Measurements from ENCODE around the gene FBXO4. TPM values are rescaled to one million over a fixed set of nuclear protein-coding genes. Genes with fewer than 3 reads are reported as not detected.
"Not testable (repeated sequence)": the region's sequence is repeated elsewhere in the genome, so short reads cannot be mapped to it uniquely, and the experiment has no call there.

The FBXO4 gene
- polyA plus RNA-seq, 3 donors: 12.7 to 15.9 (median 15.2) TPM

DNA sequence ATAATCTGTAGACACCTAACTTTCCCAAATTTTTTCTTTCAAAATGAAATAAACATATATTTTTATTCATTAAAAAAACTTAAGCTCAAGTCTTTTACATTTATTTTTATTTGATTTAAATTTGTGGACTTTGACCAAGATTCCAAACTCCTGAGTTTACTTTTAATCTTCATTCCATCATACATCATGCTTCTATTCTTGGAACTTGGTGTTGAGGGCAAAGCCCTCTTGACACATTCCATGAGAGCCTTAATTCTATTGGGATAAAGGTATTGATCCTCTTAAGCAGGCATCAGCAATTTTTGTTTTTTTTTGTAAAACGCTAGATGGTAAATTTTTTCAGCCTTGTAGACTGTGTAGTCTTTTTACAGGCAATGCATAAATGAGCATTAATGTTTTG lies 53.6 kb downstream of the FBXO4 start:
- DNase-seq (ENCODE audit: low read depth in 3 of 3, low spot score in 2 of 3): no peak

DNA sequence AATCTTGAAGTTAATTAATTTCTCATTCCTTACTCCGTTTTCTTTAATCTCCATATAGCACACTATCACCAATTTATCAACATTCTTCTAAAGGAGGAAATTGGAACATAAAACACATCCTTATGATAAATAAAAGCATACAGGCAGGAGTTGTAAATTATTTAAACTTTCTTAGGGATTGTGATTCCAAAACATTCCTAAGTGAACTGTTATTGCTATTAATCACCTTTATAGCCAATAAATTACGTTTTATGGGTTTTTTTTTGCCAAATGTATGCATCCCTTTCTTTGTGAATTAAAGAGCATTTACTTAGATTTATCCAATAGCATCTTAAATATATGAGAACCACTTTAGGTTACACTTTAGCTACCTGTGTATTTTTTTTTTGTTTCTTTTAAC lies 55.3 kb downstream of the FBXO4 start:
- DNase-seq (ENCODE audit: low read depth in 3 of 3, low spot score in 2 of 3): peak in 2 of 3 donors; percentile 31 to 33

DNA sequence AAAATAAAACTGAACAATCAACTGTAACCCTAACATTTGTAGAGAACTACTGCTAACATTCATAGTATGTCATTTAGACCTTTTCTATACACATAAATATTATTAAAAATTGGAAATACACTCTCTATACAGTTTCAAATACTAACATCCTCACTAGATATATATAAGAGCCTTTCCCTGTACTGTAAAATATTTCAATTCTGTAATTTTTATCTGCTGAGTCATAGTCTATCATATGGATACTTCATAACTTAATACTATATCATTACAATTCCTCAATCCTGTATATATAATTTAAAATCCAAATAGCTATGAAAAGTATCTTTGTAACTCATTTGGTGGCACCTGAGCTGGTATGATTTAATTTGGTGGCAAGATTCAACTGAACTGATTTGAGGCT lies 55.8 kb downstream of the FBXO4 start:
- no peak for DNase-seq (ENCODE audit: low read depth in 3 of 3, low spot score in 2 of 3)

DNA sequence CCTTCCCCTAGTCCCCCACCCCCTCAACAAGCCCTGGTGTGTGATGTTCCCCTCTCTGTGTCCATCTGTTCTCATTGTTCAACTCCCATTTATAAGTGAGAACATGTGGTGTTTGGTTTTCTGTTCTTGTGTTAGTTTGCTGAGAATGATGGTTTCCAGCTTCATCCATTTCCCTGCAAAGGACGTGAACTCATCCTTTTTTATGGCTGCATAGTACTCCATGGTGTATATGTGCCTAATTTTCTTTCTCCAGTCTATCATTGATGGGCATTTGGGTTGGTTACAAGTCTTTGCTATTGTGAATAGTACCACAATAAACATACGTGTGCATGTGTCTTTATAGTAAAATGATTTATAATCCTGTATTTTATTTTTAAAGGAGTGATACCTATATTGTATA lies 57.8 kb downstream of the FBXO4 start:
- DNase-seq (ENCODE audit: low read depth in 3 of 3, low spot score in 2 of 3): not testable (repeated sequence)

DNA sequence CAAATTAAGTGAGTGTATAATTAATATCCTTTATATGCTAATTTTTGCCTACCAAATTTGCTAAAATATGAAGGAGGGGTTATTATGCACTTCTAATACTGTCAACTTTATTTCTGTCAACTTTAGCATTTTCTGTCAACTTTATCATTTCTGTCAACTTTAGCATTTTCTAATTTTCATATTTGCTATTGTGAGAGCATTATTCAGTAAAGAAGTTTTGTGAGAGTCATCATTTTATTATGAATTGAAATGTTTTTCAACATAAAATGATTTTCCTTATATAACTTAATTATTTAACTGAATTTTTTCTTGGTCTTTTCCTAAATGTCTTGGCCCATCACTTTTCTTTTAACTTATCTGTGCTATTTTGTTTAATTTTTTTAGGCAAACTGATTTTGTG lies 58.2 kb downstream of the FBXO4 start:
- no peak for DNase-seq (ENCODE audit: low read depth in 3 of 3, low spot score in 2 of 3)

DNA sequence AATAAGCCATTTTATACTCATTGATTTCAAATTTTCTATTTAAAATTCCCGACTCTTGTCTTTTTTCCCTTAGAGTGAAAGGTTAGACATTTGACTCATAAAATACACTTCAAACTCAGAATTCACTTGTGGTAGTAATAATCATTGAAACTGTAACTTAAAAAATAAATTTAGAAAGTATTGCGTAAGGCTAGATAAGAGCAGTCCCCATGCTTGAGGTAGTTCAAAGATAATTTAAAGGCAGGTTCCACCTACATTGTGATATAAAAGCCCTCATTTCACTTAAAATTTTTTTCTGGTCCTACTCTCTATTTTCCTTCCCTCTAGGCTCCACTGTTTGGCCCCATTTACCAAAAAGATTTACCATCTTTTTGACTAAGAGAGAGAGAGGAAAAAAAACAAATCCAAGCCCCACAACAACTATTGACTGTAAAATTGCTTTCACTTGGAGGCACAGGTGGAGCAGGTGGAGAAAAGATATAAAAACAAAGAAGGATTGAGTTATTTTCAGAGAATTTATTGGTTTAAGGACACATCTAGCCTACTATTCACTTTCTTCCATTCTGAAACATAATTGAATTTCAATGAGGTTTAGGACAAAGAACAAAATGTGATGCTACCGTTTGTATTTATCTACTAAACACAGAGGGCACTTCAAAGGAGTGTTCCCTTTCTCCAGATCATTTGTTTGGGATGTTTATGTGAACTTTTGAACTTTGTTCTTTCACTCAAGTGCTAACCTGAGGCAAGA lies 61.0 kb downstream of the FBXO4 start:
- no peak for DNase-seq (ENCODE audit: low read depth in 3 of 3, low spot score in 2 of 3)

Other genes with a start within 250 kb of the FBXO4 start
- gene OXCT1, start 54.9 kb upstream of the FBXO4 start, polyA plus RNA-seq (ENCODE audit: insufficient read length in 3 of 3): 10 to 100 TPM; 65.3 to 74.6 (median 66.0) TPM
- 10 to 100 TPM; 31.4 to 35.2 (median 32.9) TPM for gene RIMOC1, start 20.9 kb upstream of the FBXO4 start, polyA plus RNA-seq (ENCODE audit: insufficient read length in 3 of 3)